BJ (cell line): Measurements from ENCODE around the gene PKN3. TPM values are rescaled to one million over a fixed set of nuclear protein-coding genes. Genes with fewer than 3 reads are reported as not detected.
"Not testable (repeated sequence)": the region's sequence is repeated elsewhere in the genome, so short reads cannot be mapped to it uniquely, and the experiment has no call there.

Experiments
- CTCF ChIA-PET: fragments of 350-600 bp; formaldehyde crosslinking; extraction: SDS; loops from one replicate; lab custom pipeline; 2021; ENCODE audit warnings: antibody characterized with exemption, inconsistent platforms; lab: Yijun Ruan, JAX
- POLR2A ChIA-PET: fragments of 300-600 bp; sonication (Branson Sonifier 250); formaldehyde crosslinking; extraction: SDS; loops from one replicate; lab custom pipeline; 2021; ENCODE audit warnings: antibody characterized with exemption; lab: Charles Lee
- DNase-seq: peaks from one replicate; pipeline ENCODE4 v3.0.0-alpha.2; 2011; ENCODE audit warnings: low read depth
- H3K27me3 ChIP-seq: 2 replicates; pipeline ENCODE4 v1.6.0; 2011; ENCODE audit warnings: low read length; ENCODE audit not compliant: control insufficient read depth, insufficient read depth
- H3K36me3 ChIP-seq: 2 replicates; pipeline ENCODE4 v1.5.1; 2011; ENCODE audit warnings: low read length; ENCODE audit not compliant: control insufficient read depth, insufficient read depth
- H3K4me3 ChIP-seq: 2 replicates; pipeline ENCODE4 v1.5.1; 2011; ENCODE audit warnings: low read depth, mild to moderate bottlenecking, control low read depth, low read length
- CTCF ChIP-seq: IDR thresholded peaks from 2 replicates; pipeline ENCODE4 v1.5.1; 2011; ENCODE audit warnings: low read depth, mild to moderate bottlenecking, control low read depth, inconsistent platforms, low read length, moderate library complexity; ENCODE audit not compliant: insufficient read depth
- polyA plus RNA-seq: library from polyadenylated mRNA; depleted of rRNA; stranded (reverse); fragments of >200 nt; gene quantifications from 2 replicates; pipeline ENCODE4 v1.2.3, GENCODE V29; 2011

The PKN3 gene
- polyA plus RNA-seq, 1 experiment: 3.4 TPM

GRCh38 chr9:128657344-128657704, 45.0 kb upstream of the PKN3 start:
- no peaks in the 10 kb centered on the region for H3K36me3 ChIP-seq
- CTCF ChIA-PET: no interaction called here
- DNase-seq: no peak
- TF ChIP-seq CTCF: no peak
- no peak overlapping the region for H3K4me3 ChIP-seq
- H3K27me3 ChIP-seq: no peaks in the 10 kb centered on the region
- POLR2A ChIA-PET: no interaction called here

- no peak for DNase-seq
- Histone ChIP-seq H3K36me3 (no peaks in the 10 kb centered on the region), H3K27me3 (no peaks in the 10 kb centered on the region), H3K4me3 (no peak overlapping the region)
- no peak for TF ChIP-seq CTCF
- ChIA-PET CTCF (no interaction called here), POLR2A (no interaction called here)
These were observed 44.5 kb upstream of the PKN3 start for GRCh38 chr9:128657796-128658195.

GRCh38 chr9:128666481-128666941, 35.8 kb upstream of the PKN3 start:
- POLR2A ChIA-PET, H3K27me3 ChIP-seq, H3K36me3 ChIP-seq, H3K4me3 ChIP-seq, DNase-seq: not testable (repeated sequence)
- CTCF ChIA-PET: interaction anchor here (0.6 to 1.2 kb wide), 2 partner anchors 17 to 31 kb away, joined by 3 read pairs; no protein-coding TSS in a partner anchor

GRCh38 chr9:128669786-128670185, 32.5 kb upstream of the PKN3 start:
- no peak for DNase-seq
- H3K27me3 ChIP-seq: no peaks in the 10 kb centered on the region
- ChIA-PET CTCF (no interaction called here), POLR2A (no interaction called here)
- TF ChIP-seq CTCF: no peak
- H3K4me3 ChIP-seq: no peak overlapping the region
- H3K36me3 ChIP-seq: no peaks in the 10 kb centered on the region

- no peak for TF ChIP-seq CTCF
- no peaks in the 10 kb centered on the region for H3K36me3 ChIP-seq
- POLR2A ChIA-PET: no interaction called here
- H3K4me3 ChIP-seq: no peak overlapping the region
- no peaks in the 10 kb centered on the region for H3K27me3 ChIP-seq
- DNase-seq: no peak
- CTCF ChIA-PET: interaction anchor here (1.0 to 1.1 kb wide), 2 partner anchors 10 to 22 kb away, joined by 3 to 4 read pairs; no protein-coding TSS in a partner anchor
These were observed 26.9 kb upstream of the PKN3 start for GRCh38 chr9:128675382-128675781.

- no peak overlapping the region for H3K4me3 ChIP-seq
- no peak for TF ChIP-seq CTCF
- no peaks in the 10 kb centered on the region for H3K27me3 ChIP-seq
- H3K36me3 ChIP-seq: no peaks in the 10 kb centered on the region
- ChIA-PET POLR2A (no interaction called here), CTCF (interaction anchor here (1.2 kb wide), 1 partner anchor 25 kb away, joined by 3 read pairs; the partner anchor contains the start of gene PKN3)
- no peak for DNase-seq
These were observed 24.5 kb upstream of the PKN3 start for GRCh38 chr9:128677794-128678193.
